Fibroblast of villous mesenchyme (primary cell): ENCODE results near the gene R3HDM4. TPM values are rescaled to one million over a fixed set of nuclear protein-coding genes. Genes with fewer than 3 reads are reported as not detected.

Experiments used
- DNase-seq: peaks from one replicate; pipeline ENCODE4 v3.0.0-alpha.2; 2010; ENCODE audit warnings: low read depth
- H3K4me3 ChIP-seq: 2 replicates; pipeline ENCODE4 v1.5.1; 2011; ENCODE audit warnings: low read depth, mild to moderate bottlenecking, low read length
- CTCF ChIP-seq: IDR thresholded peaks from 2 replicates; pipeline ENCODE4 v1.5.1; 2012; ENCODE audit warnings: low read depth, mild to moderate bottlenecking, low read length; ENCODE audit not compliant: insufficient read depth
- total RNA-seq: library from RNA; depleted of rRNA; stranded (reverse); fragments of >200 nt; gene quantifications from 2 replicates; pipeline ENCODE4 v1.2.3, GENCODE V29; 2012

R3HDM4 gene
- total RNA-seq, 1 donor = 26.3 TPM

GRCh38 chr19:871446-872265, 41.4 kb downstream of the R3HDM4 start:
- peak; percentile 72 for DNase-seq
- peak overlapping the region; percentile 47 for H3K4me3 ChIP-seq
- no peak for TF ChIP-seq CTCF

GRCh38 chr19:870963-871401, 42.0 kb downstream of the R3HDM4 start:
- peak; percentile 55 for DNase-seq
- H3K4me3 ChIP-seq = no peak overlapping the region
- TF ChIP-seq CTCF = no peak

GRCh38 chr19:870314-870713, 42.7 kb downstream of the R3HDM4 start:
- DNase-seq = no peak
- H3K4me3 ChIP-seq = no peak overlapping the region
- no peak for TF ChIP-seq CTCF

GRCh38 chr19:869245-870177, 43.5 kb downstream of the R3HDM4 start:
- no peak for TF ChIP-seq CTCF
- peak; percentile 97 for DNase-seq
- H3K4me3 ChIP-seq = no peak overlapping the region

GRCh38 chr19:868458-869244, 44.4 kb downstream of the R3HDM4 start:
- DNase-seq = no peak
- no peak for TF ChIP-seq CTCF
- H3K4me3 ChIP-seq = no peak overlapping the region

- TF ChIP-seq CTCF = no peak
- H3K4me3 ChIP-seq = no peak overlapping the region
- DNase-seq = no peak
These were observed 45.1 kb downstream of the R3HDM4 start for GRCh38 chr19:867855-868457.
